GM18867 (cell line): ENCODE results near the gene IQCN.

Experiments
- ATAC-seq: cut with Tn5 transposase; IDR thresholded peaks from one replicate; pipeline ENCODE4 v1.9.1; 2021; ENCODE audit warnings: mild to moderate bottlenecking, moderate library complexity; ENCODE audit not compliant: unreplicated experiment

IQCN gene

GRCh38 chr19:18269070-18269723 is 5.1 kb downstream of the IQCN start:
- ATAC-seq: no peak

- no peak for ATAC-seq
These were observed 7.2 kb downstream of the IQCN start for GRCh38 chr19:18266771-18267686.

GRCh38 chr19:18265582-18265981 is 8.7 kb downstream of the IQCN start:
- ATAC-seq: no peak

- ATAC-seq: no peak
These were observed 9.2 kb downstream of the IQCN start for GRCh38 chr19:18264971-18265540.

GRCh38 chr19:18264137-18264854 is 10.0 kb downstream of the IQCN start:
- ATAC-seq: no peak

GRCh38 chr19:18263324-18264136 is 10.7 kb downstream of the IQCN start:
- ATAC-seq: no peak

- ATAC-seq: no peak
These were observed 11.3 kb downstream of the IQCN start for GRCh38 chr19:18262917-18263316.

GRCh38 chr19:18262144-18262543 is 12.1 kb downstream of the IQCN start:
- no peak for ATAC-seq

- ATAC-seq: no peak
These were observed 12.8 kb downstream of the IQCN start for GRCh38 chr19:18261474-18261873.

- no peak for ATAC-seq
These were observed 14.4 kb downstream of the IQCN start for GRCh38 chr19:18259893-18260292.

GRCh38 chr19:18257503-18258470 is 16.5 kb downstream of the IQCN start:
- ATAC-seq: no peak

GRCh38 chr19:18254546-18255503 is 19.4 kb downstream of the IQCN start:
- no peak for ATAC-seq

GRCh38 chr19:18253716-18254115 is 20.5 kb downstream of the IQCN start:
- no peak for ATAC-seq

GRCh38 chr19:18253130-18253529 is 21.1 kb downstream of the IQCN start:
- ATAC-seq: no peak

- no peak for ATAC-seq
These were observed 21.9 kb downstream of the IQCN start for GRCh38 chr19:18252370-18252717.

- no peak for ATAC-seq
These were observed 22.5 kb downstream of the IQCN start for GRCh38 chr19:18251587-18252369.

GRCh38 chr19:18249834-18250233 is 24.4 kb downstream of the IQCN start:
- ATAC-seq: no peak
